GM06990 (cell line): ENCODE measurements around the gene SRRT.
"Not testable (repeated sequence)": the region's sequence is repeated elsewhere in the genome, so short reads cannot be mapped to it uniquely, and the experiment has no call there.

Experiments
- DNase-seq: peaks from one replicate; pipeline ENCODE4 v3.0.0-alpha.2; 2011; ENCODE audit not compliant: insufficient read length; ENCODE audit errors: extremely low read depth
- H3K27me3 ChIP-seq: replicated peaks from 2 replicates; pipeline ENCODE4 v1.6.0; 2011; ENCODE audit warnings: low read length; ENCODE audit not compliant: control insufficient read depth, insufficient read depth
- H3K36me3 ChIP-seq: 2 replicates; pipeline ENCODE4 v1.5.1; 2011; ENCODE audit warnings: low read length; ENCODE audit not compliant: control insufficient read depth, insufficient read depth
- H3K4me3 ChIP-seq: replicated peaks from 2 replicates; pipeline ENCODE4 v1.5.1; 2011; ENCODE audit warnings: low read depth, mild to moderate bottlenecking, control low read depth, low read length
- TF ChIP-seq, protein P1 (sequence below): IDR thresholded peaks from 2 replicates; pipeline ENCODE4 v1.5.1; 2011; ENCODE audit warnings: low read length, control low read depth, mild to moderate bottlenecking, inconsistent platforms; ENCODE audit not compliant: insufficient read depth, poor library complexity, severe bottlenecking

The SRRT gene

GRCh38 chr7:100929808-100930174, 54.9 kb downstream of the SRRT start:
- DNase-seq, result no peak
- TF ChIP-seq, protein P1, sequence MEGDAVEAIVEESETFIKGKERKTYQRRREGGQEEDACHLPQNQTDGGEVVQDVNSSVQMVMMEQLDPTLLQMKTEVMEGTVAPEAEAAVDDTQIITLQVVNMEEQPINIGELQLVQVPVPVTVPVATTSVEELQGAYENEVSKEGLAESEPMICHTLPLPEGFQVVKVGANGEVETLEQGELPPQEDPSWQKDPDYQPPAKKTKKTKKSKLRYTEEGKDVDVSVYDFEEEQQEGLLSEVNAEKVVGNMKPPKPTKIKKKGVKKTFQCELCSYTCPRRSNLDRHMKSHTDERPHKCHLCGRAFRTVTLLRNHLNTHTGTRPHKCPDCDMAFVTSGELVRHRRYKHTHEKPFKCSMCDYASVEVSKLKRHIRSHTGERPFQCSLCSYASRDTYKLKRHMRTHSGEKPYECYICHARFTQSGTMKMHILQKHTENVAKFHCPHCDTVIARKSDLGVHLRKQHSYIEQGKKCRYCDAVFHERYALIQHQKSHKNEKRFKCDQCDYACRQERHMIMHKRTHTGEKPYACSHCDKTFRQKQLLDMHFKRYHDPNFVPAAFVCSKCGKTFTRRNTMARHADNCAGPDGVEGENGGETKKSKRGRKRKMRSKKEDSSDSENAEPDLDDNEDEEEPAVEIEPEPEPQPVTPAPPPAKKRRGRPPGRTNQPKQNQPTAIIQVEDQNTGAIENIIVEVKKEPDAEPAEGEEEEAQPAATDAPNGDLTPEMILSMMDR, result no peak
- Histone ChIP-seq H3K4me3 (no peak overlapping the region), H3K36me3 (no peaks in the 10 kb centered on the region), H3K27me3 (no peaks in the 10 kb centered on the region)

DNA sequence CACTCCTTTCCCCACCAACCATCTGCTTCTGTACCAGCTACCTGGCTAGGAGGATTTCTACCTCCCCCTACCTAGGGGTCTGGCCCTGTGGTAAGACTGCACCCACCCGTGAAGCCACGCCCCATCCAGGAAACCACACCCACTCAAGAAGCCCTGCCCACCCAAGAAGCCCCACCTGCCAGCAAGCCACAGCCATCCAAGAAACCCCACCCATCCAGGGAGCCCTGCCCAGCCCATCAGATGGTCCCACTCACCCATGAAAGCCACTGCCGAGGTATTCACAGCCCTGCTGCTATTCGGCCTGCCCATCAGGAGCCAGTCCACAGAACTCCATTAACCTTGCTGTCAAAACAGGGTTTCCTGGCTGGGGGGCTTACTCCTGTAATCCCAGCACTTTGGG, 58.8 kb downstream of the SRRT start:
- Histone ChIP-seq H3K4me3 (no peak overlapping the region), H3K36me3 (no peaks in the 10 kb centered on the region), H3K27me3 (no peaks in the 10 kb centered on the region)
- DNase-seq, result no peak
- TF ChIP-seq, protein P1, result no peak

DNA sequence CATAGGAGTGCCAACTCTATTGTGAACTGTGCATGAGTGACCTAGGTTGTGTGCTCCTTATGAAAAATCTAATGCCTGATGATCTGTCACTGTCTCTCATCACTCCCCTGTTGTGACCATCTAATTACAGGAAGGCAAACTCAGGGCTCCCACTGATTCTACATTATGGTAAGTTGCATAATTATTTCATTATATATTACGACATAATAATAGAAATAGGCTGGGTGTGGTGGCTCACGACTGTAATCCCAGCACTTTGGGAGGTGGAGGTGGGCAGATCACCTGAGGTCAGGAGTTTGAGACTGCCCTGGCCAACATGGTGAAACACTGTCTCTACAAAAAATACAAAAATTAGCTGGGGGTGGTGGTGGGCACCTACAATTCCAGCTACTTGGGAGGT, 60.5 kb downstream of the SRRT start:
- not testable (repeated sequence) for H3K27me3 ChIP-seq, DNase-seq, H3K36me3 ChIP-seq, H3K4me3 ChIP-seq

DNA sequence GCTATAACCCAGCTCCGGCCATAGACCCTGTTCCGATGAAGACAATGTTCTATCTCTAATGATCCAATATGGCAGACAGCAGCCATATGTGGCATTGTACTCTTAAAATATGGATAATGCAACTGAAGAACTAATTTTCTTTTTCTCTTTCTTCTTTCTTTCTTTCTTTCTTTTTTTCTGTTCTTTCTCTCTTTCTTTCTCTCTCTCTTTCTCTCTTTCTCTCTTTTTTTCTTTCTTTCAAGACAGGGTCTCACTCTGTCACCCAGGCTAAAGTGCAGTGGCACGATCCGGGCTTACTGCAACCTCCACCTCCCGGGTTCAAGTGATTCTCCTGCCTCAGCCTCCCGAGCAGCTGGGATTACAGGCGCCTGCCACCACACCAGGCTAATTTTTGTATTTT, 61.3 kb downstream of the SRRT start:
- H3K36me3 ChIP-seq, H3K4me3 ChIP-seq, H3K27me3 ChIP-seq, DNase-seq: not testable (repeated sequence)
